B cell (primary cell): ENCODE measurements around the gene LTC4S. TPM values are rescaled to one million over a fixed set of nuclear protein-coding genes. Genes with fewer than 3 reads are reported as not detected.

Experiments used
- ATAC-seq: fragments of 200-7000 bp; cut with Tn5 transposase; one replicate; pipeline ENCODE4 v1.10.0; 2021; ENCODE audit warnings: low read depth, mild to moderate bottlenecking, moderate number of reproducible peaks, moderate library complexity
- CTCF ChIA-PET: fragments of 350-600 bp; sonication (Branson Sonifier 250); formaldehyde crosslinking; loops from one replicate; lab custom pipeline; 2021; ENCODE audit warnings: antibody characterized with exemption, inconsistent platforms; lab: Charles Lee
- POLR2A ChIA-PET: fragments of 350-600 bp; sonication (Branson Sonifier 250); formaldehyde crosslinking; loops from one replicate; lab custom pipeline; 2021; ENCODE audit warnings: antibody characterized with exemption; lab: Charles Lee
- DNase-seq: peaks from one replicate; pipeline ENCODE4 v3.0.0; 2013
- H2AFZ ChIP-seq: 2 replicates; pipeline ENCODE4 v1.6.1; 2012; ENCODE audit warnings: mild to moderate bottlenecking, low read depth, low read length; ENCODE audit not compliant: insufficient read depth, poor library complexity, severe bottlenecking
- H3K27ac ChIP-seq, 2 donors: 1 replicate in 1 of 2; 2 replicates in 1 of 2; pipeline ENCODE4 v1.5.1; 2012 to 2013; ENCODE audit warnings: low read length in 2 of 2, mild to moderate bottlenecking in 2 of 2, moderate library complexity in 1 of 2
- H3K27me3 ChIP-seq, 4 experiments: fragments of 200-600 bp in 1 of 4; sonication (generic) in 1 of 4; replicated peaks in 1 of 4; 1 replicate in 2 of 4; 2 replicates in 2 of 4; pipeline versions ENCODE4 v1.6.1 to v1.7.0; 2013 to 2016; ENCODE audit warnings: low read length in 3 of 4, mild to moderate bottlenecking in 2 of 4, mixed read lengths in 1 of 4, moderate library complexity in 1 of 4; ENCODE audit not compliant: insufficient read depth in 4 of 4, control insufficient read depth in 3 of 4; ENCODE audit errors: control extremely low read depth in 1 of 4
- H3K36me3 ChIP-seq, 2 experiments: replicated peaks in 1 of 2; 1 replicate in 1 of 2; 2 replicates in 1 of 2; pipeline versions ENCODE4 v1.6.1 to v1.7.1; 2013; ENCODE audit warnings: low read length in 1 of 2; ENCODE audit not compliant: insufficient read depth in 2 of 2, control insufficient read depth in 1 of 2; ENCODE audit errors: control extremely low read depth in 1 of 2, extremely low read depth in 1 of 2
- H3K4me1 ChIP-seq, 2 donors: fragments of 200-600 bp in 1 of 2; sonication (generic) in 1 of 2; 1 replicate in 1 of 2; 2 replicates in 1 of 2; pipeline versions ENCODE4 v1.5.1 to v1.6.1; 2013 to 2017; ENCODE audit warnings: low read length in 2 of 2; ENCODE audit not compliant: control insufficient read depth in 2 of 2, insufficient read depth in 2 of 2
- H3K4me2 ChIP-seq: replicated peaks from 2 replicates; pipeline ENCODE3; 2012; ENCODE audit warnings: mild to moderate bottlenecking, low read depth, low read length; ENCODE audit not compliant: poor library complexity, severe bottlenecking
- H3K4me3 ChIP-seq, 5 experiments: fragments of 200-600 bp in 1 of 5; sonication (generic) in 1 of 5; 1 replicate in 3 of 5; 2 replicates in 2 of 5; pipeline versions ENCODE4 v1.5.1 to v1.7.0; 2011 to 2016; ENCODE audit warnings: low read length in 4 of 5, mild to moderate bottlenecking in 4 of 5, low read depth in 2 of 5, control low read depth in 1 of 5, moderate library complexity in 1 of 5; ENCODE audit not compliant: insufficient read depth in 1 of 5; ENCODE audit errors: control extremely low read depth in 1 of 5, extremely low read depth in 1 of 5
- H3K79me2 ChIP-seq: fragments of 200-600 bp; sonication (generic); one replicate; pipeline ENCODE4 v1.6.0; 2016; ENCODE audit warnings: low read length; ENCODE audit not compliant: control insufficient read depth, insufficient read depth
- H3K9ac ChIP-seq: fragments of 200-600 bp; sonication (generic); 2 replicates; pipeline ENCODE4 v1.6.1; 2017; ENCODE audit warnings: mild to moderate bottlenecking, low read length, moderate library complexity
- H3K9me3 ChIP-seq, 3 donors: one replicate each; pipeline versions ENCODE4 v1.6.1 to v1.7.1; 2013; ENCODE audit warnings: low read length in 2 of 3; ENCODE audit not compliant: control insufficient read depth in 2 of 3, insufficient read depth in 1 of 3; ENCODE audit errors: control extremely low read depth in 1 of 3
- H4K20me1 ChIP-seq: 2 replicates; pipeline ENCODE4 v1.6.0; 2012; ENCODE audit warnings: mild to moderate bottlenecking, low read length; ENCODE audit not compliant: insufficient read depth, control insufficient read depth, poor library complexity, severe bottlenecking
- H3K27ac Mint-ChIP-seq: one replicate; pipeline ENCODE4 v1.8.0; 2021; ENCODE audit warnings: mixed read lengths
- H3K27me3 Mint-ChIP-seq: one replicate; pipeline ENCODE4 v1.8.0; 2021; ENCODE audit warnings: mixed read lengths
- H3K4me1 Mint-ChIP-seq: one replicate; pipeline ENCODE4 v1.8.0; 2021; ENCODE audit warnings: mixed read lengths
- H3K4me3 Mint-ChIP-seq: one replicate; pipeline ENCODE4 v1.8.0; 2021; ENCODE audit warnings: mixed read lengths
- H3K9me3 Mint-ChIP-seq: one replicate; pipeline ENCODE4 v1.8.0; 2022; ENCODE audit warnings: mixed read lengths; ENCODE audit not compliant: insufficient read depth
- EZH2 ChIP-seq: IDR thresholded peaks from 2 replicates; pipeline ENCODE4 v1.6.1; 2012; ENCODE audit warnings: borderline replicate concordance, low read depth, mild to moderate bottlenecking, moderate library complexity, low read length; ENCODE audit not compliant: insufficient read depth, poor library complexity, severe bottlenecking
- WGBS: methylation state at CpG from one replicate; pipeline ENCODE4 v1.1.5; 2013; ENCODE audit warnings: missing lambda C conversion rate; ENCODE audit not compliant: insufficient coverage; 5-methylcytosine and 5-hydroxymethylcytosine counted together
- intact Hi-C: fragments of 100-400 bp; cut with micrococcal nuclease; formaldehyde crosslinking; loops from one replicate; pipeline ENCODE4 v1.10.0; 2022
- polyA plus RNA-seq: library from polyadenylated mRNA; depleted of rRNA; stranded (reverse); fragments of >200 nt; gene quantifications from 2 replicates; pipeline ENCODE4 v1.2.3, GENCODE V29; 2012
- total RNA-seq, 2 donors: library from RNA; stranded (reverse); fragments of 120-200 nt in 1 of 2; gene quantifications; 1 replicate in 1 of 2; 2 replicates in 1 of 2; pipeline versions ENCODE4 v1.2.3 to v1.2.4, GENCODE V29; 2013 to 2022
- TF ChIP-seq, protein P1 (sequence below): fragments of 200-600 bp; IDR thresholded peaks from one replicate; pipeline ENCODE4 v1.8.0; 2022; ENCODE audit warnings: antibody characterized with exemption, mild to moderate bottlenecking

The LTC4S gene
- total and polyA plus RNA-seq, 2 donors (not counting 1 experiment from before 2014, with no cell fraction given), result 0.40 to 3.8 TPM

DNA sequence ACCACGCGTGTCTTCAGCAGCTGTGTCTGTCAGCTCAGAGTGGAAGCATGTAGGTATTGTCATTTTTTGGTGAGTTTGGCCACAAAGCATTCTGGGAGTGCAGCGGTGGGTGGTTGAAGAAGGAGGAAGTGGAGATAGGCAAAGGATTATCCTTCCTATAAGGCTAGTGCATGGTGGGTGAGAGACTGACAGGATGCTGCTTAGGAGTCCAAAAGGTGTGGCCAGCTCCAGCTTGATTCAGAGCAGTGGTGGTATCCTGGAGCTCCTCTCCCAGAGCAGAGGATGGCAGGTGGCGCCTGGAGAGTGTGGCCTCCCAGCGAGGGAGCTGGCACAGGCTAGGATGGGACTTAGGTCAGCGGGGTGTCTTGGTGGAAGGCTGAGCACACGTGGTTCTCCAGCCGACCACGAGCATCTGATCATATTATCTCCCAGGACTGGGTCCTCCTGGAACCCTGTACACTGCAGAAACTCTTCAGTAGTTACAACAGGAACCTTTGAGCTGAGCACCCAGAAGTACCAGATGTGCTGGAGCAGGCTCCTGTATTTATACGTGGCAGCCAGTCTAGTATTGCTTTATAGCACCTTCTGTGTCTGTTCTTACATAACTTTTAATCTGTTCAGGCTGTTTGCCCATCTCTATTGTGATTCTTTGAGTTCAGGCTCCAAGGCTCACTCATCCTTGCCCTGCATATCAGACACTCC is 31.6 kb upstream of the LTC4S start:
- WGBS, result 41% methylated on average over 8 of the region's 10 CpGs
- intact Hi-C loops, result loop anchor here (2.0 to 5.0 kb wide), 3 partner anchors 29 to 595 kb away; partner anchors contain the start of genes CANX and MAML1
- no peaks in the 10 kb centered on the region for H3K27me3 ChIP-seq
- Mint-ChIP-seq H3K9me3 (no peaks in the 10 kb centered on the region), H3K27ac (peak overlapping the region; percentile 70), H3K4me1 (peaks cover 44% of the 10 kb centered on the region), H3K4me3 (no peak overlapping the region), H3K27me3 (no peaks in the 10 kb centered on the region)
- H3K79me2 ChIP-seq, result peaks cover 84% of the 10 kb centered on the region
- H3K4me2 ChIP-seq, result peak overlapping the region; percentile 53
- POLR2A ChIA-PET, result interaction anchor here (0.8 to 1.6 kb wide), 2 partner anchors 30 to 33 kb away, joined by 3 to 8 read pairs; partner anchors contain the start of gene MAML1
- peaks cover 0 to 25% of the 10 kb centered on the region in 2 experiments for H3K36me3 ChIP-seq
- DNase-seq (peak; percentile 66), ATAC-seq (peak; percentile 84)
- TF ChIP-seq, protein P1, sequence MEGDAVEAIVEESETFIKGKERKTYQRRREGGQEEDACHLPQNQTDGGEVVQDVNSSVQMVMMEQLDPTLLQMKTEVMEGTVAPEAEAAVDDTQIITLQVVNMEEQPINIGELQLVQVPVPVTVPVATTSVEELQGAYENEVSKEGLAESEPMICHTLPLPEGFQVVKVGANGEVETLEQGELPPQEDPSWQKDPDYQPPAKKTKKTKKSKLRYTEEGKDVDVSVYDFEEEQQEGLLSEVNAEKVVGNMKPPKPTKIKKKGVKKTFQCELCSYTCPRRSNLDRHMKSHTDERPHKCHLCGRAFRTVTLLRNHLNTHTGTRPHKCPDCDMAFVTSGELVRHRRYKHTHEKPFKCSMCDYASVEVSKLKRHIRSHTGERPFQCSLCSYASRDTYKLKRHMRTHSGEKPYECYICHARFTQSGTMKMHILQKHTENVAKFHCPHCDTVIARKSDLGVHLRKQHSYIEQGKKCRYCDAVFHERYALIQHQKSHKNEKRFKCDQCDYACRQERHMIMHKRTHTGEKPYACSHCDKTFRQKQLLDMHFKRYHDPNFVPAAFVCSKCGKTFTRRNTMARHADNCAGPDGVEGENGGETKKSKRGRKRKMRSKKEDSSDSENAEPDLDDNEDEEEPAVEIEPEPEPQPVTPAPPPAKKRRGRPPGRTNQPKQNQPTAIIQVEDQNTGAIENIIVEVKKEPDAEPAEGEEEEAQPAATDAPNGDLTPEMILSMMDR, result no peak
- no peak for TF ChIP-seq EZH2
- no peaks in the 10 kb centered on the region for H3K9me3 ChIP-seq
- H3K4me1 ChIP-seq, result peaks cover 17 to 32% of the 10 kb centered on the region in 2 donors
- H3K4me3 ChIP-seq, result no peak overlapping the region
- H3K9ac ChIP-seq, result no peak overlapping the region
- no peak overlapping the region for H2AFZ ChIP-seq
- CTCF ChIA-PET, result interaction anchor here (0.9 to 3.8 kb wide), 25 partner anchors 8 to 330 kb away, joined by 3 to 25 read pairs (median 6); partner anchors contain the start of genes LTC4S, MAML1, SQSTM1 and TBC1D9B
- H4K20me1 ChIP-seq, result peaks cover 91% of the 10 kb centered on the region
- H3K27ac ChIP-seq, result peak overlapping the region in 1 of 2 donors; percentile 68

DNA sequence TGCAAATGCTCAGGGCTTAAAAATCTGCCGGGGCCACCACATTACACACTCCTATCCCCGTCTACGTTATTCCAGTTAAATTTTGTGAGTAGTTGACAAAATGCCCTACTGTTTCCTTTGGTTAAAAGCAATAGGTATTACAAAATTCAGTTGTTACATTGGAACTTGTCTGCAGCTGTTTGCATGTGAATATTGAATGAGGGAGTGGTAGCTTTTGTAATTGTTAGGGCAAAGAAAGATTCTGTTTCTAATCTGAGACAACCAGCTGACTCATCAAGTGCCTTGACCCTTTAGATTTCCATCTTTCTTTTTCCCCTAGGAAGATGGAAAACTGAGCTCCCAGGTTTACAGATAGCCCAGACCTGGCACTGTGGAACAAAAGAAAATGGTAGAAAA is 31.0 kb upstream of the LTC4S start:
- H3K27me3 Mint-ChIP-seq, result no peaks in the 10 kb centered on the region
- no peak overlapping the region for H3K4me3 ChIP-seq
- no peaks in the 10 kb centered on the region for H3K27me3 ChIP-seq
- ATAC-seq (no peak), DNase-seq (no peak)
- peak overlapping the region in 1 of 2 donors; percentile 68 for H3K27ac ChIP-seq
- H3K4me1 ChIP-seq, result peaks cover 17 to 32% of the 10 kb centered on the region in 2 donors
- TF ChIP-seq, protein P1, result no peak
- TF ChIP-seq EZH2, result no peak
- H3K27ac Mint-ChIP-seq, result no peak overlapping the region
- H3K9me3 Mint-ChIP-seq, result no peaks in the 10 kb centered on the region
- peaks cover 43% of the 10 kb centered on the region for H3K4me1 Mint-ChIP-seq
- no CpG with 5 or more reads among the region's 3 CpGs for WGBS
- ChIA-PET CTCF (interaction anchor here (0.7 to 3.8 kb wide), 36 partner anchors 9 to 329 kb away, joined by 3 to 25 read pairs (median 4); partner anchors contain the start of genes LTC4S, MAML1, SQSTM1 and TBC1D9B), POLR2A (interaction anchor here (1.6 kb wide), 1 partner anchor 30 kb away, joined by 8 read pairs; the partner anchor contains the start of gene MAML1)
- H3K36me3 ChIP-seq, result peaks cover 1 to 29% of the 10 kb centered on the region in 2 experiments
- no peaks in the 10 kb centered on the region for H3K9me3 ChIP-seq
- no peak overlapping the region for H2AFZ ChIP-seq
- H4K20me1 ChIP-seq, result peaks cover 91% of the 10 kb centered on the region
- intact Hi-C loops, result loop anchor here (1.0 to 5.0 kb wide), 7 partner anchors 30 to 595 kb away; partner anchors contain the start of genes CANX, MAML1 and MRNIP
- no peak overlapping the region for H3K9ac ChIP-seq
- no peak overlapping the region for H3K4me2 ChIP-seq
- H3K79me2 ChIP-seq, result peaks cover 84% of the 10 kb centered on the region
- H3K4me3 Mint-ChIP-seq, result no peak overlapping the region
